Esophagus squamous epithelium (tissue), 5 donors: Measurements from ENCODE around the gene TNS1. TPM values are rescaled to one million over a fixed set of nuclear protein-coding genes. Genes with fewer than 3 reads are reported as not detected.

ENCODE experiments used
- DNase-seq: peaks from one replicate; lab custom pipeline; 2025; lab: John Stamatoyannopoulos, UW
- H3K27ac ChIP-seq, 4 donors: fragments of 200-600 bp; sonication (generic); one replicate each; pipeline ENCODE4 v1.5.1; 2016 to 2019; ENCODE audit warnings: mild to moderate bottlenecking in 1 of 4
- H3K27me3 ChIP-seq, 4 donors: fragments of 200-600 bp; sonication (generic); 1 replicate in 3 of 4; 2 replicates in 1 of 4; pipeline versions ENCODE4 v1.5.1 to v1.6.0; 2017 to 2021; ENCODE audit warnings: antibody characterized with exemption in 1 of 4
- H3K36me3 ChIP-seq, 3 donors: fragments of 200-600 bp; sonication (generic); one replicate each; pipeline ENCODE4 v1.5.1; 2016 to 2019
- H3K4me1 ChIP-seq, 3 donors: fragments of 200-600 bp; sonication (generic); one replicate each; pipeline ENCODE4 v1.5.1; 2017 to 2019
- H3K4me3 ChIP-seq, 4 donors: fragments of 200-600 bp; sonication (generic); 1 replicate in 3 of 4; 2 replicates in 1 of 4; pipeline ENCODE4 v1.5.1; 2016 to 2019; ENCODE audit warnings: mild to moderate bottlenecking in 2 of 4, moderate library complexity in 1 of 4
- H3K9me3 ChIP-seq, 3 donors: fragments of 200-600 bp; sonication (generic); one replicate each; pipeline ENCODE4 v1.5.1; 2016 to 2019
- CTCF ChIP-seq, 6 experiments: fragments of 450-650 bp in 4 of 6; fragments of 200-600 bp in 2 of 6; sonication (generic) in 2 of 6; IDR thresholded peaks; one replicate each; pipeline ENCODE4 v1.5.1; 2016 to 2019; ENCODE audit warnings: antibody characterized with exemption in 6 of 6, mild to moderate bottlenecking in 4 of 6, moderate library complexity in 4 of 6
- POLR2A ChIP-seq, 4 donors: fragments of 450-650 bp; IDR thresholded peaks; one replicate each; pipeline ENCODE4 v1.6.1; 2017; ENCODE audit warnings: antibody characterized with exemption in 4 of 4, mild to moderate bottlenecking in 4 of 4, moderate library complexity in 3 of 4
- WGBS, 2 donors: methylation state at CpG; one replicate each; pipeline ENCODE4 v1.1.5; 2018; 5-methylcytosine and 5-hydroxymethylcytosine counted together
- intact Hi-C: fragments of 100-400 bp; cut with DNase I; formaldehyde crosslinking; loops from one replicate; pipeline ENCODE4 v1.15.0; 2022
- total RNA-seq, 4 donors: library from RNA; depleted of rRNA; stranded (reverse); fragments of >200 nt; gene quantifications; one replicate each; pipeline ENCODE4 v1.1.0, GENCODE V29; 2016
- donor health status: DM: yes; HTN: yes; CAD: no.

TNS1 gene
- total RNA-seq, 4 donors from 2014 or later, result 34.7 to 201 (median 59.2) TPM

DNA sequence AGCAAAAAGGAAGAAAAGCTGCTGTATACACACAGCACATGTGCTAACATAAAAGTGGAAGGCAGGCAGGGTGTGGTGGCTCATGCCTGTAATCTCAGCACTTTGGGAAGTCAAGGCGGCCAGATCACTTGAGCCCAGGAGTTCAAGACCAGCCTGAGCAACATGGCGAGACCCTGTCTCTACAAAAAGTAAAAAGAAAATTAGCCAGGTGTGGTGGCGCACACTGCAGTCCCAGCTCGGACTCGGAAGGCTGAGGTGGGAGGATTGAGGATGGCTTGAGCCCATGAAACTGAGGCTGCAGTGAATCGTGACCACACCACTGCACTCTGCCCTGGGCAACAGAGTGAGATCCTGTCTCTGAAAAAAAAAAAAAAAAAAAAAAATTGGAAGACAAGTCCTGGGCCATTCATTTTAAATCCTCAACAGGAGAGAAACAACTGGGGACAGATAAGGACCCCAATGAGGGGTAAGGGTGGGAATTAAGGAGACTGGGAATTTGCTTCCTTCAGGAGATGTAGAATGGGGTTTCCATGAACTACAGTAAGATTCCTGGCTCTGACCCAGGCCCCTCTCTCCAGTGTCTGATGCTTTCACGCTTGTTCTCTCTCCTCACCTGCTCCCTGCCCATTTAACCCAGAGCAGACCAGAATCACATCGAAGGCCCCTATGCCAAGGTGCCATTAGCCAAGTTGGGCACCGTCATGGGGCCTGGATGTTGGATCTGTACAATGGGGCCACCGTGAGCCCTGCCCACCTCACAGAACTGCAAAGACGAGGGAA, 29.6 kb downstream of the TNS1 start:
- intact Hi-C loops, result no loop called here
- DNase-seq, result no peak
- Histone ChIP-seq H3K4me3 (no peak overlapping the region), H3K27ac (peak overlapping the region; percentile 46 to 87 (median 70)), H3K4me1 (peaks cover under 1 to 63% (median 19%) of the 10 kb centered on the region in 3 donors), H3K27me3 (no peaks in the 10 kb centered on the region), H3K36me3 (no peaks in the 10 kb centered on the region), H3K9me3 (no peaks in the 10 kb centered on the region)
- WGBS, 2 donors, result 64 to 76% methylated on average over 7 to 11 of the region's 11 CpGs
- TF ChIP-seq CTCF (IDR thresholded peaks at IDR 0.05) (no peak), POLR2A (IDR thresholded peaks at IDR 0.05) (no peak)

GRCh38 chr2:217972490-217972889, 30.3 kb downstream of the TNS1 start:
- Histone ChIP-seq H3K27ac (peak overlapping the region; percentile 46 to 87 (median 64)), H3K4me1 (peaks cover 0 to 62% (median 16%) of the 10 kb centered on the region in 3 donors), H3K27me3 (no peaks in the 10 kb centered on the region), H3K4me3 (no peak overlapping the region), H3K9me3 (no peaks in the 10 kb centered on the region), H3K36me3 (no peaks in the 10 kb centered on the region)
- no peak for DNase-seq
- WGBS, 2 donors, result 83 to 88% methylated on average over 1 of the region's 1 CpG
- no peak for TF ChIP-seq POLR2A (IDR thresholded peaks at IDR 0.05)
- TF ChIP-seq CTCF (IDR thresholded peaks at IDR 0.05), result no peak
- intact Hi-C loops, result no loop called here

- Histone ChIP-seq H3K4me3 (no peak overlapping the region), H3K27me3 (no peaks in the 10 kb centered on the region), H3K36me3 (no peaks in the 10 kb centered on the region), H3K4me1 (peaks cover 0 to 62% (median 16%) of the 10 kb centered on the region in 3 donors), H3K27ac (peak overlapping the region; percentile 46 to 87 (median 64)), H3K9me3 (no peaks in the 10 kb centered on the region)
- no peak for TF ChIP-seq CTCF (IDR thresholded peaks at IDR 0.05)
- TF ChIP-seq POLR2A (IDR thresholded peaks at IDR 0.05), result no peak
- intact Hi-C loops, result no loop called here
- DNase-seq, result no peak
- WGBS, 2 donors, result 0 to 75% methylated on average over 1 of the region's 1 CpG
Measured at GRCh38 chr2:217972037-217972436, 30.8 kb downstream of the TNS1 start.

GRCh38 chr2:217971166-217971565, 31.6 kb downstream of the TNS1 start:
- intact Hi-C loops, result no loop called here
- peaks cover 5 to 62% (median 21%) of the 10 kb centered on the region in 3 donors for H3K4me1 ChIP-seq
- H3K27ac ChIP-seq, result peak overlapping the region in 2 of 4 donors; percentile 63 to 87
- DNase-seq, result no peak
- H3K36me3 ChIP-seq, result no peaks in the 10 kb centered on the region
- no peaks in the 10 kb centered on the region for H3K9me3 ChIP-seq
- 60 to 75% methylated on average over 5 of the region's 5 CpGs for WGBS, 2 donors
- no peak for TF ChIP-seq POLR2A (IDR thresholded peaks at IDR 0.05)
- no peak for TF ChIP-seq CTCF (IDR thresholded peaks at IDR 0.05)
- H3K27me3 ChIP-seq, result no peaks in the 10 kb centered on the region
- H3K4me3 ChIP-seq, result no peak overlapping the region

GRCh38 chr2:217970206-217970605, 32.6 kb downstream of the TNS1 start:
- H3K4me1 ChIP-seq, result peaks cover 13 to 64% (median 29%) of the 10 kb centered on the region in 3 donors

More at GRCh38 chr2:217970206-217970605, 32.6 kb downstream of the TNS1 start:
- Histone ChIP-seq H3K27ac (peak overlapping the region in 2 of 4 donors; percentile 26 to 46), H3K4me3 (no peak overlapping the region), H3K27me3 (no peaks in the 10 kb centered on the region), H3K36me3 (no peaks in the 10 kb centered on the region), H3K9me3 (no peaks in the 10 kb centered on the region)
- TF ChIP-seq CTCF (IDR thresholded peaks at IDR 0.05), result no peak
- no peak for TF ChIP-seq POLR2A (IDR thresholded peaks at IDR 0.05)
- DNase-seq, result no peak
- intact Hi-C loops, result no loop called here
